ENCODE results near the gene TTL.

Gene TTL

GRCh38 chr2:112585400-112585799 is 103.4 kb downstream of the TTL start:
- H3K27me3 ChIP-seq (replicated peaks; ENCODE audit: control insufficient read depth, insufficient read depth, low read length), result no peaks in the 10 kb centered on the region

GRCh38 chr2:112585873-112586464 is 104.0 kb downstream of the TTL start:
- Histone ChIP-seq H3K4me3 (ENCODE audit: low read length) (no peak overlapping the region), H3K36me3 (ENCODE audit: control insufficient read depth, insufficient read depth, low read length, severe bottlenecking) (peaks cover 16% of the 10 kb centered on the region)

More at GRCh38 chr2:112585400-112585799, 103.4 kb downstream of the TTL start:
- Histone ChIP-seq H3K4me3 (ENCODE audit: low read length) (peak overlapping the region; percentile 92), H3K9ac (ENCODE audit: low read length) (peak overlapping the region; percentile 98), H3K36me3 (ENCODE audit: control insufficient read depth, insufficient read depth, low read length, severe bottlenecking) (peaks cover 16% of the 10 kb centered on the region), H3K4me1 (ENCODE audit: control insufficient read depth, insufficient read depth, low read length) (peaks cover 25% of the 10 kb centered on the region), H3K9me3 (ENCODE audit: control insufficient read depth, low read length) (no peaks in the 10 kb centered on the region)
- DNase-seq (ENCODE audit: low read depth), result no peak

GRCh38 chr2:112588611-112589045 is 106.7 kb downstream of the TTL start:
- Histone ChIP-seq H3K9me3 (ENCODE audit: control insufficient read depth, low read length) (no peaks in the 10 kb centered on the region), H3K4me1 (ENCODE audit: control insufficient read depth, insufficient read depth, low read length) (peaks cover 10% of the 10 kb centered on the region), H3K36me3 (ENCODE audit: control insufficient read depth, insufficient read depth, low read length, severe bottlenecking) (peaks cover 16% of the 10 kb centered on the region), H3K27me3 (replicated peaks; ENCODE audit: control insufficient read depth, insufficient read depth, low read length) (no peaks in the 10 kb centered on the region), H3K9ac (ENCODE audit: low read length) (no peak overlapping the region), H3K4me3 (ENCODE audit: low read length) (no peak overlapping the region)
- no peak for DNase-seq (ENCODE audit: low read depth)

More at GRCh38 chr2:112585873-112586464, 104.0 kb downstream of the TTL start:
- no peaks in the 10 kb centered on the region for H3K27me3 ChIP-seq (replicated peaks; ENCODE audit: control insufficient read depth, insufficient read depth, low read length)
- no peaks in the 10 kb centered on the region for H3K9me3 ChIP-seq (ENCODE audit: control insufficient read depth, low read length)
- DNase-seq (ENCODE audit: low read depth), result no peak
- H3K4me1 ChIP-seq (ENCODE audit: control insufficient read depth, insufficient read depth, low read length), result peaks cover 25% of the 10 kb centered on the region
- H3K9ac ChIP-seq (ENCODE audit: low read length), result no peak overlapping the region
